ENCODE results near the gene ABCE1.

GRCh38 chr4:145130788-145131399 is 32.8 kb downstream of the ABCE1 start:
- TF ChIP-seq POLR2A (IDR thresholded peaks at IDR 0.05; ENCODE audit: low read depth, low read length) (no peak), POLR2AphosphoS5 (IDR thresholded peaks at IDR 0.05; ENCODE audit: low read depth, low read length) (peak; percentile 37; the same call in 1 of the 2 replicates)
